Liver (tissue), 3 donors: ENCODE measurements around the gene MIOX.

ENCODE experiments used
- CTCF ChIP-seq: fragments of 150-350 bp; IDR thresholded peaks from 2 replicates; pipeline ENCODE4 v1.5.1; 2017; ENCODE audit warnings: improper control_type of control experiment, low read depth, low read length; ENCODE audit not compliant: missing input control
- EGR1 ChIP-seq, 2 donors: IDR thresholded peaks; 2 replicates each; pipeline ENCODE4 v1.6.1; 2016 to 2018; ENCODE audit warnings: antibody characterized with exemption in 2 of 2, low read depth in 2 of 2
- GABPA ChIP-seq, 2 donors: IDR thresholded peaks in 1 of 2; conservative IDR thresholded peaks in 1 of 2; 2 replicates each; pipeline ENCODE4 v1.6.1; 2016; ENCODE audit warnings: antibody characterized with exemption in 2 of 2, mild to moderate bottlenecking in 1 of 2, moderate library complexity in 1 of 2
- JUND ChIP-seq, 2 donors: IDR thresholded peaks; 2 replicates each; pipeline ENCODE4 v1.6.1; 2016; ENCODE audit warnings: antibody characterized with exemption in 2 of 2
- MAX ChIP-seq: IDR thresholded peaks from 2 replicates; pipeline ENCODE4 v1.6.1; 2016; ENCODE audit warnings: antibody characterized with exemption
- RAD21 ChIP-seq, 2 donors: IDR thresholded peaks; 2 replicates each; pipeline ENCODE4 v1.6.1; 2016; ENCODE audit warnings: antibody characterized with exemption in 2 of 2, mild to moderate bottlenecking in 2 of 2
- RXRA ChIP-seq, 2 donors: IDR thresholded peaks; 2 replicates each; pipeline ENCODE4 v1.6.1; 2017 to 2018; ENCODE audit warnings: antibody characterized with exemption in 2 of 2, mild to moderate bottlenecking in 1 of 2
- SP1 ChIP-seq: IDR thresholded peaks from 2 replicates; pipeline ENCODE4 v1.6.1; 2018; ENCODE audit warnings: antibody characterized with exemption, mild to moderate bottlenecking
- TAF1 ChIP-seq: conservative IDR thresholded peaks from 2 replicates; pipeline ENCODE4 v1.6.1; 2016; ENCODE audit warnings: antibody characterized with exemption, mild to moderate bottlenecking
- YY1 ChIP-seq: IDR thresholded peaks from 2 replicates; pipeline ENCODE4 v1.6.1; 2016; ENCODE audit warnings: antibody characterized with exemption, mild to moderate bottlenecking
- ZBTB33 ChIP-seq: IDR thresholded peaks from 2 replicates; pipeline ENCODE4 v1.6.1; 2016; ENCODE audit warnings: antibody characterized with exemption
- TF ChIP-seq, protein P1 (sequence below): IDR thresholded peaks from 2 replicates; pipeline ENCODE4 v1.6.1; 2016; ENCODE audit warnings: antibody characterized with exemption, mild to moderate bottlenecking
- donor health status: healthy.
- donor health status: healthy.

DNA sequence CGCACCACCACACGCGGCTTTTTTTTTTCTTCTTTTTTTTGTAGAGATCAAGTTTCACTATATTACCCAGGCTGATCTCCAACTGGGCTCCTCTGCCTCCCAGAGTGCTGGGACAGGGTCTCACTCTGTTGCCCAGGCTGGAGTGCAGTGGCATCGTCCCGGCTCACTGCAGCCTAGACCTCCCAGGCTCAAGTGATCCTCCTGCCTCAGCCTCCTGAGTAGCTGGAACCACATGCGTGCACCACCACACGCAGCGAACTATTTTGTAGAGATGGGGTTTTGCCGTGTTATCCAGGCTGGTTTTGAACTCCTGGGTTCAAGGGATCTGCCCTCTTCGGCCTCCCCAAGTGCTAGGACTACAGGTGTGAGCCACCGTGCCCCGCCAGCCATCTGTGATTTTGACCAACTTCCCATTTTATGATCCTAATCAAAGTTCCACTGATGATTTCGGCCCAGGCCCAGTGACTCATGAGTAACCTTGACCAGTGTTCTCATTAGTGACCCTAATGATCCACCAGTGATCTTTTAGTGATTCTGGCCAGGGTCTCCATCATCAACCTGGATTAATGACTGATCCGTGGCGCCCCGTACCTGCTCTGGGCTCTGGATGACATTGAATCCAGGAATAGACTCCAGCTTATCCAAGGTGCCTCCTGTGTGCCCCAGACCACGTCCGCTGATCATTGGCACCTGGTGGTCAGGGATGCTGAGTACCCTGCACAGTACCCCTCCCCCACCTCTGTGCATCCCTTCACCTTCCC lies 41.4 kb downstream of the MIOX start:
- TF ChIP-seq CTCF = no peak
- TF ChIP-seq ZBTB33 = no peak
- TF ChIP-seq EGR1 (IDR thresholded peaks at IDR 0.05; ENCODE audit: low read depth in 2 of 2) = no peak
- TF ChIP-seq GABPA (IDR thresholded peaks at IDR 0.05 in 1 of 2, conservative IDR thresholded peaks at IDR 0.05 in 1 of 2) = no peak
- no peak for TF ChIP-seq SP1
- no peak for TF ChIP-seq YY1
- TF ChIP-seq, protein P1, sequence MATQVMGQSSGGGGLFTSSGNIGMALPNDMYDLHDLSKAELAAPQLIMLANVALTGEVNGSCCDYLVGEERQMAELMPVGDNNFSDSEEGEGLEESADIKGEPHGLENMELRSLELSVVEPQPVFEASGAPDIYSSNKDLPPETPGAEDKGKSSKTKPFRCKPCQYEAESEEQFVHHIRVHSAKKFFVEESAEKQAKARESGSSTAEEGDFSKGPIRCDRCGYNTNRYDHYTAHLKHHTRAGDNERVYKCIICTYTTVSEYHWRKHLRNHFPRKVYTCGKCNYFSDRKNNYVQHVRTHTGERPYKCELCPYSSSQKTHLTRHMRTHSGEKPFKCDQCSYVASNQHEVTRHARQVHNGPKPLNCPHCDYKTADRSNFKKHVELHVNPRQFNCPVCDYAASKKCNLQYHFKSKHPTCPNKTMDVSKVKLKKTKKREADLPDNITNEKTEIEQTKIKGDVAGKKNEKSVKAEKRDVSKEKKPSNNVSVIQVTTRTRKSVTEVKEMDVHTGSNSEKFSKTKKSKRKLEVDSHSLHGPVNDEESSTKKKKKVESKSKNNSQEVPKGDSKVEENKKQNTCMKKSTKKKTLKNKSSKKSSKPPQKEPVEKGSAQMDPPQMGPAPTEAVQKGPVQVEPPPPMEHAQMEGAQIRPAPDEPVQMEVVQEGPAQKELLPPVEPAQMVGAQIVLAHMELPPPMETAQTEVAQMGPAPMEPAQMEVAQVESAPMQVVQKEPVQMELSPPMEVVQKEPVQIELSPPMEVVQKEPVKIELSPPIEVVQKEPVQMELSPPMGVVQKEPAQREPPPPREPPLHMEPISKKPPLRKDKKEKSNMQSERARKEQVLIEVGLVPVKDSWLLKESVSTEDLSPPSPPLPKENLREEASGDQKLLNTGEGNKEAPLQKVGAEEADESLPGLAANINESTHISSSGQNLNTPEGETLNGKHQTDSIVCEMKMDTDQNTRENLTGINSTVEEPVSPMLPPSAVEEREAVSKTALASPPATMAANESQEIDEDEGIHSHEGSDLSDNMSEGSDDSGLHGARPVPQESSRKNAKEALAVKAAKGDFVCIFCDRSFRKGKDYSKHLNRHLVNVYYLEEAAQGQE = no peak
- TF ChIP-seq TAF1 = no peak
- TF ChIP-seq RAD21 (IDR thresholded peaks at IDR 0.05) = no peak
- no peak for TF ChIP-seq RXRA (IDR thresholded peaks at IDR 0.05)
- no peak for TF ChIP-seq JUND (IDR thresholded peaks at IDR 0.05)
- no peak for TF ChIP-seq MAX
